H9 (cell line): ENCODE results near the gene KICS2. TPM values are rescaled to one million over a fixed set of nuclear protein-coding genes. Genes with fewer than 3 reads are reported as not detected.
A peak's percentile ranks its signal among the peaks of the same experiment; 100 is the strongest.

Experiments
- DNase-seq: peaks from one replicate; pipeline ENCODE4 v3.0.0-alpha.2; 2017
- H2AFZ ChIP-seq: one replicate; pipeline ENCODE4 v1.6.1; 2013; ENCODE audit warnings: mild to moderate bottlenecking, low read length, control low read depth, moderate library complexity
- H2AK5ac ChIP-seq: 2 replicates; pipeline ENCODE4 v1.6.1; 2013; ENCODE audit warnings: low read length, control low read depth, mixed read lengths; ENCODE audit not compliant: insufficient read length
- H2BK120ac ChIP-seq: one replicate; pipeline ENCODE4 v1.6.1; 2013; ENCODE audit warnings: low read depth, mild to moderate bottlenecking, low read length, control low read depth, inconsistent platforms; ENCODE audit not compliant: poor library complexity, severe bottlenecking
- H2BK12ac ChIP-seq: 2 replicates; pipeline ENCODE4 v1.6.1; 2013; ENCODE audit warnings: low read length, control low read depth, mixed read lengths, low read depth; ENCODE audit not compliant: insufficient read length
- H2BK15ac ChIP-seq: 2 replicates; pipeline ENCODE4 v1.6.1; 2013; ENCODE audit warnings: low read depth, low read length, control low read depth
- H2BK20ac ChIP-seq: one replicate; pipeline ENCODE4 v1.6.1; 2013; ENCODE audit warnings: low read depth, mild to moderate bottlenecking, low read length, control low read depth, inconsistent platforms; ENCODE audit not compliant: poor library complexity, severe bottlenecking
- H2BK5ac ChIP-seq: 2 replicates; pipeline ENCODE4 v1.6.1; 2013; ENCODE audit warnings: low read length, control low read depth, mixed read lengths; ENCODE audit not compliant: insufficient read length
- H3K14ac ChIP-seq: 2 replicates; pipeline ENCODE4 v1.6.1; 2013; ENCODE audit warnings: low read length, control low read depth; ENCODE audit not compliant: insufficient read depth
- H3K18ac ChIP-seq: 2 replicates; pipeline ENCODE4 v1.6.1; 2013; ENCODE audit warnings: low read depth, mild to moderate bottlenecking, mixed read lengths, low read length, control low read depth; ENCODE audit not compliant: insufficient read length
- H3K23ac ChIP-seq: 2 replicates; pipeline ENCODE4 v1.6.1; 2013; ENCODE audit warnings: low read length, control low read depth, mixed read lengths, low read depth; ENCODE audit not compliant: insufficient read length
- H3K23me2 ChIP-seq: 2 replicates; pipeline ENCODE4 v1.6.1; 2013; ENCODE audit warnings: low read depth, mild to moderate bottlenecking, mixed read lengths, low read length, control low read depth; ENCODE audit not compliant: insufficient read length, poor library complexity, severe bottlenecking
- H3K27ac ChIP-seq: 2 replicates; pipeline ENCODE4 v1.5.1; 2013; ENCODE audit warnings: low read length, control low read depth, mixed read lengths, low read depth; ENCODE audit not compliant: insufficient read length
- H3K27me3 ChIP-seq: 2 replicates; pipeline ENCODE4 v1.6.1; 2013; ENCODE audit warnings: low read length, control low read depth, inconsistent platforms; ENCODE audit not compliant: insufficient read depth
- H3K4ac ChIP-seq: 2 replicates; pipeline ENCODE4 v1.6.1; 2013; ENCODE audit warnings: low read depth, mild to moderate bottlenecking, control low read depth, inconsistent platforms, low read length, moderate library complexity
- H3K4me1 ChIP-seq: 2 replicates; pipeline ENCODE4 v1.6.1; 2013; ENCODE audit warnings: low read length, control low read depth, inconsistent platforms; ENCODE audit not compliant: insufficient read depth
- H3K4me2 ChIP-seq: 2 replicates; pipeline ENCODE4 v1.6.1; 2013; ENCODE audit warnings: low read length, control low read depth, mixed read lengths; ENCODE audit not compliant: insufficient read length, insufficient read depth
- H3K56ac ChIP-seq: 2 replicates; pipeline ENCODE4 v1.6.1; 2013; ENCODE audit warnings: low read depth, mild to moderate bottlenecking, mixed read lengths, low read length, control low read depth; ENCODE audit not compliant: insufficient read length
- H3K79me1 ChIP-seq: 2 replicates; pipeline ENCODE4 v1.6.1; 2013; ENCODE audit warnings: low read depth, mild to moderate bottlenecking, moderate library complexity, low read length, control low read depth, inconsistent platforms; ENCODE audit not compliant: insufficient read depth, poor library complexity, severe bottlenecking
- H3K79me2 ChIP-seq: 2 replicates; pipeline ENCODE4 v1.6.1; 2013; ENCODE audit warnings: low read length, control low read depth, inconsistent platforms; ENCODE audit not compliant: insufficient read depth
- H3K9ac ChIP-seq: 2 replicates; pipeline ENCODE4 v1.6.1; 2013; ENCODE audit warnings: low read length, control low read depth, mixed read lengths; ENCODE audit not compliant: insufficient read length; ENCODE audit errors: extremely low read depth
- H3K9me3 ChIP-seq: one replicate; pipeline ENCODE4 v1.6.1; 2013; ENCODE audit warnings: low read depth, low read length, inconsistent platforms; ENCODE audit not compliant: control insufficient read depth
- H3T11ph ChIP-seq: one replicate; pipeline ENCODE4 v1.6.1; 2013; ENCODE audit warnings: mild to moderate bottlenecking, low read length, control low read depth, inconsistent platforms
- H4K20me1 ChIP-seq: one replicate; pipeline ENCODE4 v1.6.1; 2013; ENCODE audit not compliant: control insufficient read depth, insufficient read length, insufficient read depth
- H4K5ac ChIP-seq: 2 replicates; pipeline ENCODE4 v1.6.1; 2013; ENCODE audit warnings: low read depth, mild to moderate bottlenecking, mixed read lengths, low read length, control low read depth; ENCODE audit not compliant: insufficient read length
- H4K8ac ChIP-seq: replicated peaks from 2 replicates; pipeline ENCODE4 v1.6.1; 2013; ENCODE audit warnings: low read length, control low read depth, mixed read lengths, low read depth; ENCODE audit not compliant: insufficient read length
- H4K91ac ChIP-seq: 2 replicates; pipeline ENCODE4 v1.6.1; 2013; ENCODE audit warnings: low read depth, mild to moderate bottlenecking, moderate library complexity, mixed read lengths, low read length, control low read depth; ENCODE audit not compliant: insufficient read length
- H3K27ac Mint-ChIP-seq, 3 experiments: 2 replicates in 2 of 3; 3 replicates in 1 of 3; pipeline ENCODE4 v1.8.0; 2020 to 2021; ENCODE audit warnings: mixed read lengths in 3 of 3, mild to moderate bottlenecking in 1 of 3, moderate library complexity in 1 of 3
- H3K27me3 Mint-ChIP-seq: 2 replicates; pipeline ENCODE4 v1.8.0; 2021; ENCODE audit warnings: low read depth, mild to moderate bottlenecking, moderate library complexity, mixed read lengths
- H3K36me3 Mint-ChIP-seq, 3 experiments: 2 replicates in 2 of 3; 3 replicates in 1 of 3; pipeline ENCODE4 v1.8.0; 2020 to 2021; ENCODE audit warnings: low read depth in 3 of 3, mixed read lengths in 3 of 3; ENCODE audit not compliant: insufficient read depth in 1 of 3
- H3K4me1 Mint-ChIP-seq, 2 experiments: 2 replicates each; pipeline ENCODE4 v1.8.0; 2020; ENCODE audit warnings: mixed read lengths in 2 of 2
- H3K4me3 Mint-ChIP-seq, 2 experiments: 2 replicates in 1 of 2; 3 replicates in 1 of 2; pipeline ENCODE4 v1.8.0; 2020 to 2021; ENCODE audit warnings: mild to moderate bottlenecking in 2 of 2, mixed read lengths in 2 of 2, moderate library complexity in 1 of 2
- H3K9me3 Mint-ChIP-seq, 2 experiments: 2 replicates in 1 of 2; 3 replicates in 1 of 2; pipeline ENCODE4 v1.8.0; 2020; ENCODE audit warnings: mild to moderate bottlenecking in 2 of 2, mixed read lengths in 2 of 2, moderate library complexity in 1 of 2
- CTCF ChIP-seq: fragments of 200-600 bp; sonication (generic); conservative IDR thresholded peaks from 3 replicates; pipeline ENCODE4 v1.8.0; 2021; ENCODE audit warnings: antibody characterized with exemption, mild to moderate bottlenecking
- WGBS: extraction: QIAGEN DNeasy Blood & Tissue Kit; methylation state at CpG from one replicate; pipeline ENCODE4 v1.1.7; 2013; ENCODE audit warnings: missing lambda C conversion rate, low lambda C conversion rate, mixed read lengths; ENCODE audit not compliant: insufficient read length; ENCODE audit errors: extremely low coverage; 5-methylcytosine and 5-hydroxymethylcytosine counted together
- total RNA-seq: library from RNA; stranded (reverse); gene quantifications from 2 replicates; pipeline ENCODE4 v1.2.1, GENCODE V29; 2021

KICS2 gene
- total RNA-seq, 1 experiment from 2014 or later = 7.3 TPM

- no peak overlapping the region for H2BK5ac ChIP-seq
- H3K23me2 ChIP-seq = no peaks in the 10 kb centered on the region
- H4K20me1 ChIP-seq = no peaks in the 10 kb centered on the region
- no peak overlapping the region for H3K4me2 ChIP-seq
- no peaks in the 10 kb centered on the region; a peak in 1 of 5 replicates for H3K9me3 Mint-ChIP-seq
- no peak overlapping the region for H2BK20ac ChIP-seq
- H4K91ac ChIP-seq = no peak overlapping the region
- H3K23ac ChIP-seq = no peak overlapping the region
- no peaks in the 10 kb centered on the region; the same call in 1 of the 2 replicates for H3K27me3 Mint-ChIP-seq
- H3K4me1 ChIP-seq = no peaks in the 10 kb centered on the region
- H3K9me3 ChIP-seq = no peaks in the 10 kb centered on the region
- H3K79me1 ChIP-seq = no peaks in the 10 kb centered on the region
- H4K5ac ChIP-seq = no peak overlapping the region
- H4K8ac ChIP-seq = no peak overlapping the region
- no peaks in the 10 kb centered on the region for H3K27me3 ChIP-seq
- DNase-seq = no peak
- H3K4me1 Mint-ChIP-seq = 0 out of 4 replicates have a peak, but pooled peaks cover 0 to 4% of the 10 kb centered on the region in 2 experiments
- no peak overlapping the region for H3K18ac ChIP-seq
- H3K4ac ChIP-seq = no peak overlapping the region
- H3K14ac ChIP-seq = no peak overlapping the region
- WGBS = no CpG with 5 or more reads among the region's 3 CpGs
- no peak overlapping the region for H2BK120ac ChIP-seq
- H3K36me3 Mint-ChIP-seq = peaks cover 0 to 2% (median 0%) of the 10 kb centered on the region in 3 experiments; a peak in 1 of 7 replicates
- no peak overlapping the region for H3T11ph ChIP-seq
- H3K4me3 Mint-ChIP-seq = no peak overlapping the region
- H3K9ac ChIP-seq = no peak overlapping the region
- no peak overlapping the region for H2BK12ac ChIP-seq
- no peak overlapping the region for H3K27ac ChIP-seq
- H2AFZ ChIP-seq = no peak overlapping the region
- H2BK15ac ChIP-seq = no peak overlapping the region
- no peak overlapping the region for H2AK5ac ChIP-seq
- no peaks in the 10 kb centered on the region for H3K79me2 ChIP-seq
- no peak overlapping the region for H3K56ac ChIP-seq
- no peak for TF ChIP-seq CTCF
- peak overlapping the region in 1 of 3 experiments; percentile 55; a peak in 1 of 7 replicates for H3K27ac Mint-ChIP-seq
Measured at GRCh38 chr12:64258576-64258975, 36.5 kb upstream of the KICS2 start.
